Measurements from ENCODE around the gene ATP2C2. TPM values are rescaled to one million over a fixed set of nuclear protein-coding genes. Genes with fewer than 3 reads are reported as not detected.

Gene ATP2C2
- total RNA-seq, 1 experiment from 2014 or later: 26.0 TPM

DNA sequence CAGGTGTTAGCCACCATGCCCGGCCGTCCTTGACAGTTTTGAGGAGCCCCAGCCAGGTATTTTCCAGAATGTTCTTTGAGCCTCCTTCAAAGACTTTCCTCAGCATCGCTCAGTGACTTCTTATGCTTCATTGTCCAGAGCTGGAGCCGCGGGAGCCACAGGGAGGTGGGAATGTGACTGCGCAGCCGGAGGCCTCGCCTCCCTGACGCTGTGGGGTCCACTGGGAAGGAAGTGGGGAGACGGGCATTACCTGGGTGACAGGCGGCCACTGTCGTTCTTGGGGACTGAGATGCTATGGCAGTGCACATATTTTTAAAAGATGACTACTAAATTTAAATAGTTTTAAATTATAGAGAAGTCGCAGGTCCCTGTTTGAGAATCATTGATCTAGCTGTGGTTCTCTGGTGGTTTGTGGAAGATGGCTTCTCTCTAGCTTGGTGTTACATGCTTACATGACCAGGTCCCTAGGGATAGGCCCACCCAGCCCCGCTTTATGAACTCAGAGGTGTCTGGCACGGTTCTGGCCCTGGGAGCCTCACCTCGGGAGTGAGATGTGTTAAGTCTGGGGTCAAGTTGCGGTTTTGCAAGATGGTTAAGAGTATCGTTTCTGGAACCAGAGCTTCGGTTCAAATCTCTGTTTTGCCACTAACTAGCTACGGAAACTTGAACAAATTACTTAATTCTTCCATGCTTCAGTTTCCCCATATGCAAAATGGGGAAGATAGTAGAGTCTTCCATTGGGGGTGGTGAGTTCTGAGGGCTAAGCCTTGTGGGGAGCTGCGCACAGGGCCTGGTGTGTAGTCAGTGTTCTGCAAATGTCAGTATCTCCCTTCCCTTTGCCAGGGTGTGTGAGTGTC is 53.0 kb downstream of the ATP2C2 start:
- H3F3A ChIP-seq (ENCODE audit: low read length, unreplicated experiment): no peaks in the 10 kb centered on the region
- no peaks in the 10 kb centered on the region for H3K27me3 ChIP-seq (ENCODE audit: low read length)
- DNase-seq: no peak
- no peak for ATAC-seq
- no peak overlapping the region for H3K9ac ChIP-seq (ENCODE audit: low read length)
- no peak overlapping the region for H3K4me3 ChIP-seq (ENCODE audit: low read length)
- ChIA-PET CTCF (no interaction called here), POLR2A (ENCODE audit: unreplicated experiment) (no interaction called here)
- H3K4me2 ChIP-seq (ENCODE audit: low read length): no peak overlapping the region
- intact Hi-C loops (cut with micrococcal nuclease): no loop called here
- no peak overlapping the region for H3K27ac ChIP-seq (ENCODE audit: low read length)
- no peaks in the 10 kb centered on the region for H3K79me2 ChIP-seq (ENCODE audit: low read length)
- H2AFZ ChIP-seq (ENCODE audit: low read length): no peak overlapping the region
- no peaks in the 10 kb centered on the region for H4K20me1 ChIP-seq (ENCODE audit: low read length)
- no TSS peak for BruUV-seq (replicated peaks)
- H3K9me3 ChIP-seq (ENCODE audit: low read length): no peaks in the 10 kb centered on the region
- H3K9me2 ChIP-seq (replicated peaks; ENCODE audit: low read length): no peaks in the 10 kb centered on the region
- H3K36me3 ChIP-seq (ENCODE audit: low read depth, low read length): 0 out of 2 replicates have a peak, but pooled peaks cover 3% of the 10 kb centered on the region
- no peak for TF ChIP-seq EZH2 (IDR thresholded peaks at IDR 0.05; ENCODE audit: low read length, unreplicated experiment)
- no peak for TF ChIP-seq EZH2phosphoT487 (IDR thresholded peaks at IDR 0.05; ENCODE audit: borderline replicate concordance, low read length)
- TF ChIP-seq, protein P1, sequence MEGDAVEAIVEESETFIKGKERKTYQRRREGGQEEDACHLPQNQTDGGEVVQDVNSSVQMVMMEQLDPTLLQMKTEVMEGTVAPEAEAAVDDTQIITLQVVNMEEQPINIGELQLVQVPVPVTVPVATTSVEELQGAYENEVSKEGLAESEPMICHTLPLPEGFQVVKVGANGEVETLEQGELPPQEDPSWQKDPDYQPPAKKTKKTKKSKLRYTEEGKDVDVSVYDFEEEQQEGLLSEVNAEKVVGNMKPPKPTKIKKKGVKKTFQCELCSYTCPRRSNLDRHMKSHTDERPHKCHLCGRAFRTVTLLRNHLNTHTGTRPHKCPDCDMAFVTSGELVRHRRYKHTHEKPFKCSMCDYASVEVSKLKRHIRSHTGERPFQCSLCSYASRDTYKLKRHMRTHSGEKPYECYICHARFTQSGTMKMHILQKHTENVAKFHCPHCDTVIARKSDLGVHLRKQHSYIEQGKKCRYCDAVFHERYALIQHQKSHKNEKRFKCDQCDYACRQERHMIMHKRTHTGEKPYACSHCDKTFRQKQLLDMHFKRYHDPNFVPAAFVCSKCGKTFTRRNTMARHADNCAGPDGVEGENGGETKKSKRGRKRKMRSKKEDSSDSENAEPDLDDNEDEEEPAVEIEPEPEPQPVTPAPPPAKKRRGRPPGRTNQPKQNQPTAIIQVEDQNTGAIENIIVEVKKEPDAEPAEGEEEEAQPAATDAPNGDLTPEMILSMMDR (conservative IDR thresholded peaks at IDR 0.05; ENCODE audit: low read depth, low read length): no peak
- no peaks in the 10 kb centered on the region for H3K4me1 ChIP-seq (ENCODE audit: insufficient read depth, low read length)

DNA sequence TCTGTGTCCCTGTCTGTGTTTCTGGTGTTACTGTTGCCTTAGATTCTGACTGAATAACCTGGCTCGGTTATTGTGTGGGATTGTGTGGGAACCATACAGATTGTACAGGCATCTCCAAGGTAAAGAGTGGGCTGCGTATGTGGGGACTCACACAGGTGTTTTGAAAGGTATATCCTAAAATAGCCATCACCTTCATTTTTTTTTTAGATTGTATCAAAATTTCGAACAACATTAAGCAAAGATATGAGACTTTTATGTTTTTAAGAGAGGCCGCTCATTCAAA is 53.5 kb downstream of the ATP2C2 start:
- Histone ChIP-seq H3F3A (ENCODE audit: low read length, unreplicated experiment) (no peaks in the 10 kb centered on the region), H3K36me3 (ENCODE audit: low read depth, low read length) (0 out of 2 replicates have a peak, but pooled peaks cover 3% of the 10 kb centered on the region), H2AFZ (ENCODE audit: low read length) (no peak overlapping the region), H3K27me3 (ENCODE audit: low read length) (no peaks in the 10 kb centered on the region), H3K4me1 (ENCODE audit: insufficient read depth, low read length) (no peaks in the 10 kb centered on the region), H4K20me1 (ENCODE audit: low read length) (no peaks in the 10 kb centered on the region), H3K9me2 (replicated peaks; ENCODE audit: low read length) (no peaks in the 10 kb centered on the region), H3K4me2 (ENCODE audit: low read length) (no peak overlapping the region), H3K4me3 (ENCODE audit: low read length) (no peak overlapping the region), H3K9ac (ENCODE audit: low read length) (no peak overlapping the region), H3K27ac (ENCODE audit: low read length) (no peak overlapping the region), H3K79me2 (ENCODE audit: low read length) (no peaks in the 10 kb centered on the region), H3K9me3 (ENCODE audit: low read length) (no peaks in the 10 kb centered on the region)
- POLR2A ChIA-PET (ENCODE audit: unreplicated experiment): no interaction called here
- CTCF ChIA-PET: no interaction called here
- TF ChIP-seq EZH2phosphoT487 (IDR thresholded peaks at IDR 0.05; ENCODE audit: borderline replicate concordance, low read length) (no peak), EZH2 (IDR thresholded peaks at IDR 0.05; ENCODE audit: low read length, unreplicated experiment) (no peak)
- TF ChIP-seq, protein P1 (conservative IDR thresholded peaks at IDR 0.05; ENCODE audit: low read depth, low read length): no peak
- intact Hi-C loops (cut with micrococcal nuclease): no loop called here
- BruUV-seq (replicated peaks): no TSS peak
- ATAC-seq (no peak), DNase-seq (no peak)

DNA sequence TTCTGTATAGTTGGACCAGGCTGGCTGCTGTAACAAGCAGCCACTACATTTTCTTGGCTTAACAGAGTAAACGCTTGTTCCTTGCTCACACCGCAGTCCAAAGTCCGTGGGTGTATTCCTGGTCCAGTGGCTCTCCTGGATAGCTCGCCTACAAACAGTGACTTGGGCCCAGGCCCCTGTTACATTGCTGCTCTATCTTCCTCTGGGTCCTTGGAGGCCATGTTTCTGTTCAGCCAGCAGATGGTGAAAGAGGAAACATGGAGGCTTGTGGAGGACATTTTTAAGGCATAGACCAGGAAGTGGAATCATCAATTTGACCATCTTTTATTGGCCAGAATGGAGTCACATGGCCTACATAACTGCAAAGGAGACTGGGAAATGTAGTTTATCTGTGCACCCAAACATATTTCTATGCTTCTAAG is 55.1 kb downstream of the ATP2C2 start:
- CTCF ChIA-PET: no interaction called here
- H3K4me3 ChIP-seq (ENCODE audit: low read length): no peak overlapping the region
- TF ChIP-seq EZH2 (IDR thresholded peaks at IDR 0.05; ENCODE audit: low read length, unreplicated experiment): no peak
- TF ChIP-seq EZH2phosphoT487 (IDR thresholded peaks at IDR 0.05; ENCODE audit: borderline replicate concordance, low read length): no peak
- no peaks in the 10 kb centered on the region for H3K27me3 ChIP-seq (ENCODE audit: low read length)
- intact Hi-C loops (cut with micrococcal nuclease): no loop called here
- no peak overlapping the region for H3K27ac ChIP-seq (ENCODE audit: low read length)
- 0 out of 2 replicates have a peak, but pooled peaks cover 3% of the 10 kb centered on the region for H3K36me3 ChIP-seq (ENCODE audit: low read depth, low read length)
- ATAC-seq (no peak), DNase-seq (peak; percentile 15)
- H4K20me1 ChIP-seq (ENCODE audit: low read length): no peaks in the 10 kb centered on the region
- no peak overlapping the region for H3K9ac ChIP-seq (ENCODE audit: low read length)
- no peaks in the 10 kb centered on the region for H3F3A ChIP-seq (ENCODE audit: low read length, unreplicated experiment)
- no peak overlapping the region for H2AFZ ChIP-seq (ENCODE audit: low read length)
- H3K9me2 ChIP-seq (replicated peaks; ENCODE audit: low read length): no peaks in the 10 kb centered on the region
- BruUV-seq (replicated peaks): no TSS peak
- H3K4me2 ChIP-seq (ENCODE audit: low read length): no peak overlapping the region
- no peaks in the 10 kb centered on the region for H3K9me3 ChIP-seq (ENCODE audit: low read length)
- POLR2A ChIA-PET (ENCODE audit: unreplicated experiment): no interaction called here
- no peaks in the 10 kb centered on the region for H3K4me1 ChIP-seq (ENCODE audit: insufficient read depth, low read length)
- H3K79me2 ChIP-seq (ENCODE audit: low read length): no peaks in the 10 kb centered on the region
